HG02870 (cell line): ENCODE data around the gene FANCE.
"Not testable (repeated sequence)": the region's sequence is repeated elsewhere in the genome, so short reads cannot be mapped to it uniquely, and the experiment has no call there.

Experiments used
- ATAC-seq: cut with Tn5 transposase; IDR thresholded peaks from one replicate; pipeline ENCODE4 v1.9.1; 2021; ENCODE audit warnings: mild to moderate bottlenecking, moderate library complexity; ENCODE audit not compliant: unreplicated experiment

The FANCE gene

GRCh38 chr6:35432291-35432690 is 19.8 kb upstream of the FANCE start:
- no peak for ATAC-seq

GRCh38 chr6:35432702-35433101 is 19.4 kb upstream of the FANCE start:
- not testable (repeated sequence) for ATAC-seq

- no peak for ATAC-seq
Observed at GRCh38 chr6:35435074-35435837, 16.9 kb upstream of the FANCE start.

GRCh38 chr6:35436071-35436857 is 15.9 kb upstream of the FANCE start:
- ATAC-seq, result no peak

- ATAC-seq, result not testable (repeated sequence)
Observed at GRCh38 chr6:35438378-35439065, 13.6 kb upstream of the FANCE start.

- no peak for ATAC-seq
Observed at GRCh38 chr6:35439308-35439707, 12.8 kb upstream of the FANCE start.

- no peak for ATAC-seq
Observed at GRCh38 chr6:35441205-35441604, 10.9 kb upstream of the FANCE start.

- no peak for ATAC-seq
Observed at GRCh38 chr6:35441642-35442041, 10.5 kb upstream of the FANCE start.

- ATAC-seq, result no peak
Observed at GRCh38 chr6:35442693-35443092, 9.4 kb upstream of the FANCE start.

- no peak for ATAC-seq
Observed at GRCh38 chr6:35443341-35444030, 8.7 kb upstream of the FANCE start.

- no peak for ATAC-seq
Observed at GRCh38 chr6:35445691-35446090, 6.4 kb upstream of the FANCE start.

GRCh38 chr6:35448191-35448590 is 3.9 kb upstream of the FANCE start:
- no peak for ATAC-seq

- peak; percentile 42 for ATAC-seq
Observed at GRCh38 chr6:35449287-35449881, 2.8 kb upstream of the FANCE start.

GRCh38 chr6:35451354-35452182 is 570 bp upstream of the FANCE start:
- ATAC-seq, result no peak

GRCh38 chr6:35453236-35453635 is 1.1 kb downstream of the FANCE start:
- no peak for ATAC-seq

- ATAC-seq, result no peak
Observed at GRCh38 chr6:35454391-35455110, 2.4 kb downstream of the FANCE start.

GRCh38 chr6:35457907-35458306 is 5.8 kb downstream of the FANCE start:
- no peak for ATAC-seq

- ATAC-seq, result no peak
Observed at GRCh38 chr6:35461270-35461669, 9.1 kb downstream of the FANCE start.

GRCh38 chr6:35463292-35463691 is 11.2 kb downstream of the FANCE start:
- ATAC-seq, result no peak
